Epithelial cell of proximal tubule (primary cell): ENCODE measurements around the gene LHFPL6. TPM values are rescaled to one million over a fixed set of nuclear protein-coding genes. Genes with fewer than 3 reads are reported as not detected.

Experiments
- DNase-seq: peaks from one replicate; pipeline ENCODE4 v3.0.0-alpha.2; 2011; ENCODE audit warnings: low read depth
- H3K4me3 ChIP-seq: 2 replicates; pipeline ENCODE4 v1.5.1; 2011; ENCODE audit warnings: low read depth, mild to moderate bottlenecking, low read length
- total RNA-seq: library from RNA; depleted of rRNA; stranded (reverse); fragments of >200 nt; gene quantifications from 2 replicates; pipeline ENCODE4 v1.2.3, GENCODE V29; 2015
- TF ChIP-seq, protein P1 (sequence below): conservative IDR thresholded peaks from 2 replicates; pipeline ENCODE4 v1.5.1; 2012; ENCODE audit warnings: low read depth, mild to moderate bottlenecking, low read length

LHFPL6 gene
- 3.8 and 5.2 TPM in 2 replicates for total RNA-seq

DNA sequence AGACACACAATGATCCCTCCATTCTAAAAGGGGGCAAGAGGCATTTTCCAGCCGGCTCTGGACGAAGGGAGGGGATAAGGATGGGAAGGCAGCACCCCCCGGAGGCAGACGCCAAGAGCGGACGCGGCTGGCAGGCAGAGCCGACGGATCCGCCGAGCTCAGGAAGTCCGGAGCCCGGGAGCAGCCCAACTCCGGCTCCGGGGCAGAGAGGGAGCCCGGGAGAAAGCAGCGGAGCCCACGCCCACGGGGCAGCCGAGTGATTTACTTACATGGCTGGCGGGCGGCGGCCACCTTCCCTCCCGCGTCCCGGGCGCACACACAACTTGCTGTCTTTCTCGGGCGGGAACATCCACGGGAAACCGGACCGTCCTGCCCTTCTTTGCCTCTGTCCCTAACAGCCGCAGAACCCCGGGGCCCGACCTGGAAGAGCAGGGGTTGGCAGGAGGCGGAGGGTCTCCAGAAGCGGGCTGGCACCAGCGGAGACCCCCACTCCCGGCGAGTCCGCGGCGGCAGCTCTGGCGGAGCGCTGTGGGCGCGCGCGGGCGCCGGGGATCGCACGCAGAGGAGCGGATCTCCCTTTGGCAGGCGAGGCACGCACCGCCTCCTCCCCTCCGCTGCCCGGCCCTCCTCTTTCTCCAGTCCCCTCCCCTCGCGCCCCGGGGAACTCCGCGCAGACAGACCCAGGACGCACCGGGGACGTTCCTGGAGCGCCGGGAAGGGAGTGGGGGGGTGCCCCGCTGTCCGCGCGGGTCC is at the start of gene LHFPL6:
LHFPL6 (minus strand) TSS at position 580 of the 753 bp plus-strand sequence.
- TF ChIP-seq, protein P1, sequence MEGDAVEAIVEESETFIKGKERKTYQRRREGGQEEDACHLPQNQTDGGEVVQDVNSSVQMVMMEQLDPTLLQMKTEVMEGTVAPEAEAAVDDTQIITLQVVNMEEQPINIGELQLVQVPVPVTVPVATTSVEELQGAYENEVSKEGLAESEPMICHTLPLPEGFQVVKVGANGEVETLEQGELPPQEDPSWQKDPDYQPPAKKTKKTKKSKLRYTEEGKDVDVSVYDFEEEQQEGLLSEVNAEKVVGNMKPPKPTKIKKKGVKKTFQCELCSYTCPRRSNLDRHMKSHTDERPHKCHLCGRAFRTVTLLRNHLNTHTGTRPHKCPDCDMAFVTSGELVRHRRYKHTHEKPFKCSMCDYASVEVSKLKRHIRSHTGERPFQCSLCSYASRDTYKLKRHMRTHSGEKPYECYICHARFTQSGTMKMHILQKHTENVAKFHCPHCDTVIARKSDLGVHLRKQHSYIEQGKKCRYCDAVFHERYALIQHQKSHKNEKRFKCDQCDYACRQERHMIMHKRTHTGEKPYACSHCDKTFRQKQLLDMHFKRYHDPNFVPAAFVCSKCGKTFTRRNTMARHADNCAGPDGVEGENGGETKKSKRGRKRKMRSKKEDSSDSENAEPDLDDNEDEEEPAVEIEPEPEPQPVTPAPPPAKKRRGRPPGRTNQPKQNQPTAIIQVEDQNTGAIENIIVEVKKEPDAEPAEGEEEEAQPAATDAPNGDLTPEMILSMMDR: peak; percentile 58
- peak within 1 kb of the TSS; percentile 86 for H3K4me3 ChIP-seq
- no peak for DNase-seq

DNA sequence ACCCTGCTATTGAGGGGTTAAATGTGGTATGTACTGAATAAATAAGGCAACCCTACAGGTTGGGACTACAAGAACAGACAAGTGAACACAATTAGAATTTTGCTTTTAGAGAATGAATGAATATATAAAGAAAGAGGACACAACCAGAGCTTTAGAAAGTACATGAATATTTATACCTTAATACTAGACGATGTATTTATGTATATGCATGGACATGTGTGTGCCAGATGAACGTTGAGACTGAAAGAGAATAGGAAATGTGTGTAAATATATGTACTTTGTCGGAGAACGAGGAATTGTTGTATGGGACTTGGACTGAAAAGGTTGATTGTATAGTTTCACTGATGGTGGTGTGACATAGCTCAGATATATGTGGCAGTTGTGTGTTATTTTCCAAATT is 43.1 kb upstream of the LHFPL6 start:
- no peak for DNase-seq
- TF ChIP-seq, protein P1: no peak
- H3K4me3 ChIP-seq: no peak overlapping the region

DNA sequence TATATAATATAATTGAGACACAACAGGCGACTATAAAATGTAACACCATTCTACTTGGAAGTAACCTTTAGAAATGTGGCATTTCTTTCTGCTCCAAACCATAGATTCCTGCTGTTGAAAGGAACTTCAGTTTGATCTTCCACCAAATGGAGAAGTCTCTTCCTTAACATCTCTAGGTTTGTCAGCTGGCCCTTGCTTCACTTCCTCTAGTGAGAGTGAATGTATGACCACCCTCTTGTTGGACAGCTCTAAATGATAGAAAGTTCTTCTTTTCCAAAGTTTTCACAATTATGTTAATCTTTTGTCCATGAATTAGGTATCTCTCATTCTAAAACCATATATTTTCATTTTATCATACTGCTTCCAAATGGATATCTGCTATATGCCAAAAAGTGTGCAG is 38.7 kb upstream of the LHFPL6 start:
- TF ChIP-seq, protein P1: no peak
- H3K4me3 ChIP-seq: no peak overlapping the region
- no peak for DNase-seq

DNA sequence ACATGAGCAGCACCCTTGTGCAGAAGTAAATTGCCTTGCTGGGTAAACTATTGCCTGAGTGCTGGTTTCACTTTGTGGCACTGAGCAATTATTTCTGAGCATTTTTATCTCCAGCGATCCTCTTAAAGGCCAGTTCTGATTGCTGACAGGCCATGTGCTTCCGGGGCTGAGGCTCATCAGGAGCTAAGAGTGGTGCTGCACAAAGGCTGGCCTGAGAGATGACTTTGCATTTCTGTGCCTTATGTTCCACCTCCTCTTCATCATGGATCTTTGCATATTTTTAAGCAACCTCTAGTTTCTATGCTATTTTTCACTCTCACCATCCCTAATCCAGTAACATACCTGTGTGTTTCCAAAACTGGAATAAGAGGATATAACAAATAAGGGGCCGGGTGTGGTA is 34.9 kb upstream of the LHFPL6 start:
- TF ChIP-seq, protein P1: no peak
- no peak overlapping the region for H3K4me3 ChIP-seq
- DNase-seq: no peak

DNA sequence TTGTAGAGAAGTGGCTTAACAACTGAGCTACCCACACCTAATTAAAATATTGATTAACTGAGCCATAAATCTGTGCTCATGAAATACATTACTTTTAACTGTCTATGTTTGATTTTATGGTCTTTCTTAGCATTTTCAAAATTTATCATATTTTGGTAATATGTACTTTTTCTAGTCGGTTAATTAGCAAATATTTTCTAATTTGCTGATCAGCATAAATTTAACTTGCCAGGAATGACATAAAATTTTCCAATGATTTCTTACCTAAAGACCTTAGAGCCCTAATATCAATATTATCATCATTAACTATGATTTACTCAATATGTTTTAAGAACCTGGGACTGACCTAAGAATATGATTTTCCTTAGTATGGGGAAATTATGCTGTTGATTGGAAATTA is 32.6 kb upstream of the LHFPL6 start:
- no peak overlapping the region for H3K4me3 ChIP-seq
- TF ChIP-seq, protein P1: no peak
- no peak for DNase-seq

DNA sequence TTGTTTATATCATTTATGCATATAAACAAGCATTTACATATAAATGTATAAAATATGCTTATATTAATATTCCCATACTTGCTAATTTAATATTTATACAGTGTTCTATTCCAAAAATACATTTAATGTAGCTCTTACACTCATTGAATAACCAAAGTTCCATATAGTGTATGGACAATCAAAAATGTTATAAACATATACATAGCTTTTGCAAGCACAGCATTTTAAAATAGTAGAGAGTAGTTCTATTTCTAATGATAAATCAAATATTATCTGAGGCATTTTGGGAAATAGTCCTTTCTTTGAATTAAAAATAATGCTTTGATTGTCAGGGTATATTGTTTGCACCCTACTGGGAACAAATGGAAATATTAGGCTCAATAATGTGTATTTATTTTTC is 30.0 kb upstream of the LHFPL6 start:
- TF ChIP-seq, protein P1: no peak
- no peak overlapping the region for H3K4me3 ChIP-seq
- DNase-seq: no peak

DNA sequence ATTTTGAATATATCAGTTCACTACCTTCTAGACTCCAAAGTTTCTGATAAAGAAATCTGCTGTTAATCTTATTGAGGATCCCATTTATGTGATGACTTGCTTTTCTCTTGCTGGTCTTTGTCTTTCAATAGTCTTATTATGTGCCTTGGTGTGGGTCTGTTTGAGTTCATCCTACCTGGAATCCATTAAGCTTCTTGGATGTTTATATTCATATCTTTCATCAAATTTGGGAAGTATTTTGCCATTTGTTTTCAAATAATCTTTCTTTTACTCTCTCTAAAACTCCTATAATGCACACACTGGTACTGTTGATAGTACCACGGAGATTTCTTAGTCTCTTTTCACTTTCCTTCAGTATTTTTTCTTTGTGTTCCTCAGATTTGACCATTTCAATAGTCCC is 28.3 kb upstream of the LHFPL6 start:
- DNase-seq: no peak
- no peak overlapping the region for H3K4me3 ChIP-seq
- TF ChIP-seq, protein P1: no peak
